Astrocyte (in vitro differentiated cells and primary cell): ENCODE data around the gene CHRNA5.

Experiments
- CTCF ChIP-seq: IDR thresholded peaks from 2 replicates; pipeline ENCODE4 v1.5.1; 2011; ENCODE audit warnings: low read depth, mild to moderate bottlenecking, inconsistent platforms, low read length, moderate library complexity; ENCODE audit not compliant: insufficient read depth
- EZH2 ChIP-seq: IDR thresholded peaks from 2 replicates; pipeline ENCODE4 v1.6.1; 2012; ENCODE audit warnings: mild to moderate bottlenecking, low read length, inconsistent platforms; ENCODE audit not compliant: insufficient read depth

- TF ChIP-seq CTCF, result no peak
- TF ChIP-seq EZH2, result no peak
Observed at GRCh38 chr15:78625606-78626280, 60.4 kb downstream of the CHRNA5 start.
